ENCODE results near the gene PTGFRN. TPM values are rescaled to one million over a fixed set of nuclear protein-coding genes. Genes with fewer than 3 reads are reported as not detected.

PTGFRN gene
- total and polyA plus RNA-seq, 2 of the 13 experiments (the other 11 are each of a cell fraction or from before 2014, with no cell fraction given): 3.3 to 11.3 TPM

DNA sequence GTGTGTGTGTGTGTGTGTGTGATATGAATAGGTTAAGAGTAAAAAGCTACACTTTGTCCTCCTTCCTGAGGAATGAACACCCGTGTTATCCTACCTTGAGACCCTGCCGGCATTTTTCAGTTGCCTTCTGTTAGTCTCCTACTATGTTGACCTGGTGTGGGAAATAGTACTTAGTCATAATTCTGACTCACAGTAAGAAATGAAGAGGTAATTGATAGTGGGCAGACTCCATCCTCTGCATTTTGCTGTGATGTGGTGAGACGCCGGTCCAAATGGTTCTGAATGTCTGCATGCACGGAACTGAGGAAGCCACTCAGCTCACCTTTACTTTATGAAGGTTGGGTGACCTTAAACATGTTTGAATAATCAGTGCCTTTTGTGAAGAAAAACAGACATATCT lies 104.5 kb downstream of the PTGFRN start:
- POLR2A ChIA-PET: no interaction called here
- in situ Hi-C loops (cut with HindIII; ENCODE audit: extremely low pct_ligation_motif_present, low pct_unique_long_range_greater_than_20kb): no loop called here
- TF ChIP-seq ZNF816 (CRISPR knock-in tag; IDR thresholded peaks at IDR 0.05; ENCODE audit: borderline replicate concordance): no peak
- TF ChIP-seq, protein P1, sequence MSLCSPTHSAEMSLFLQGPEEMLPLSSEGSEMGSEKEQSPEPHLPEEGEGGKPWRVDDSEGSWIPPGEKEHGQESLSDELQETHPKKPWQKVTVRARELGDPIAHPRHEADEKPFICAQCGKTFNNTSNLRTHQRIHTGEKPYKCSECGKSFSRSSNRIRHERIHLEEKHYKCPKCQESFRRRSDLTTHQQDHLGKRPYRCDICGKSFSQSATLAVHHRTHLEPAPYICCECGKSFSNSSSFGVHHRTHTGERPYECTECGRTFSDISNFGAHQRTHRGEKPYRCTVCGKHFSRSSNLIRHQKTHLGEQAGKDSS (CRISPR knock-in tag; IDR thresholded peaks at IDR 0.05; ENCODE audit: borderline replicate concordance, low read depth): no peak
- TF ChIP-seq ZFP1 (CRISPR knock-in tag; IDR thresholded peaks at IDR 0.05): no peak
- TF ChIP-seq IRF2 (CRISPR knock-in tag; IDR thresholded peaks at IDR 0.05): no peak
- no peak for TF ChIP-seq ZNF713 (CRISPR knock-in tag; IDR thresholded peaks at IDR 0.05)
- no peak for TF ChIP-seq ZNF552 (CRISPR knock-in tag; IDR thresholded peaks at IDR 0.05; ENCODE audit: borderline replicate concordance)
- no peak for TF ChIP-seq PRMT3 (CRISPR knock-in tag; IDR thresholded peaks at IDR 0.05; ENCODE audit: borderline replicate concordance, low read depth)
- no peak for TF ChIP-seq ZNF143 (CRISPR knock-in tag; IDR thresholded peaks at IDR 0.05)
- no peak for TF ChIP-seq HNRNPH1 (optimal IDR thresholded peaks at IDR 0.05; ENCODE audit: low read depth, low read length)
- TF ChIP-seq, protein P2, sequence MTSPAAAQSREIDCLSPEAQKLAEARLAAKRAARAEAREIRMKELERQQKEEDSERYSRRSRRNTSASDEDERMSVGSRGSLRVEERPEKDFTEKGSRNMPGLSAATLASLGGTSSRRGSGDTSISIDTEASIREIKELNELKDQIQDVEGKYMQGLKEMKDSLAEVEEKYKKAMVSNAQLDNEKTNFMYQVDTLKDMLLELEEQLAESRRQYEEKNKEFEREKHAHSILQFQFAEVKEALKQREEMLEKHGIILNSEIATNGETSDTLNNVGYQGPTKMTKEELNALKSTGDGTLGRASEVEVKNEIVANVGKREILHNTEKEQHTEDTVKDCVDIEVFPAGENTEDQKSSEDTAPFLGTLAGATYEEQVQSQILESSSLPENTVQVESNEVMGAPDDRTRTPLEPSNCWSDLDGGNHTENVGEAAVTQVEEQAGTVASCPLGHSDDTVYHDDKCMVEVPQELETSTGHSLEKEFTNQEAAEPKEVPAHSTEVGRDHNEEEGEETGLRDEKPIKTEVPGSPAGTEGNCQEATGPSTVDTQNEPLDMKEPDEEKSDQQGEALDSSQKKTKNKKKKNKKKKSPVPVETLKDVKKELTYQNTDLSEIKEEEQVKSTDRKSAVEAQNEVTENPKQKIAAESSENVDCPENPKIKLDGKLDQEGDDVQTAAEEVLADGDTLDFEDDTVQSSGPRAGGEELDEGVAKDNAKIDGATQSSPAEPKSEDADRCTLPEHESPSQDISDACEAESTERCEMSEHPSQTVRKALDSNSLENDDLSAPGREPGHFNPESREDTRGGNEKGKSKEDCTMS (CRISPR knock-in tag; conservative IDR thresholded peaks at IDR 0.05): no peak
- TF ChIP-seq, protein P3, sequence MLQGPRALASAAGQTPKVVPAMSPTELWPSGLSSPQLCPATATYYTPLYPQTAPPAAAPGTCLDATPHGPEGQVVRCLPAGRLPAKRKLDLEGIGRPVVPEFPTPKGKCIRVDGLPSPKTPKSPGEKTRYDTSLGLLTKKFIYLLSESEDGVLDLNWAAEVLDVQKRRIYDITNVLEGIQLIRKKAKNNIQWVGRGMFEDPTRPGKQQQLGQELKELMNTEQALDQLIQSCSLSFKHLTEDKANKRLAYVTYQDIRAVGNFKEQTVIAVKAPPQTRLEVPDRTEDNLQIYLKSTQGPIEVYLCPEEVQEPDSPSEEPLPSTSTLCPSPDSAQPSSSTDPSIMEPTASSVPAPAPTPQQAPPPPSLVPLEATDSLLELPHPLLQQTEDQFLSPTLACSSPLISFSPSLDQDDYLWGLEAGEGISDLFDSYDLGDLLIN (CRISPR knock-in tag; IDR thresholded peaks at IDR 0.05; ENCODE audit: borderline replicate concordance): no peak
- TF ChIP-seq, protein P4, sequence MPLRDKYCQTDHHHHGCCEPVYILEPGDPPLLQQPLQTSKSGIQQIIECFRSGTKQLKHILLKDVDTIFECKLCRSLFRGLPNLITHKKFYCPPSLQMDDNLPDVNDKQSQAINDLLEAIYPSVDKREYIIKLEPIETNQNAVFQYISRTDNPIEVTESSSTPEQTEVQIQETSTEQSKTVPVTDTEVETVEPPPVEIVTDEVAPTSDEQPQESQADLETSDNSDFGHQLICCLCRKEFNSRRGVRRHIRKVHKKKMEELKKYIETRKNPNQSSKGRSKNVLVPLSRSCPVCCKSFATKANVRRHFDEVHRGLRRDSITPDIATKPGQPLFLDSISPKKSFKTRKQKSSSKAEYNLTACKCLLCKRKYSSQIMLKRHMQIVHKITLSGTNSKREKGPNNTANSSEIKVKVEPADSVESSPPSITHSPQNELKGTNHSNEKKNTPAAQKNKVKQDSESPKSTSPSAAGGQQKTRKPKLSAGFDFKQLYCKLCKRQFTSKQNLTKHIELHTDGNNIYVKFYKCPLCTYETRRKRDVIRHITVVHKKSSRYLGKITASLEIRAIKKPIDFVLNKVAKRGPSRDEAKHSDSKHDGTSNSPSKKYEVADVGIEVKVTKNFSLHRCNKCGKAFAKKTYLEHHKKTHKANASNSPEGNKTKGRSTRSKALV (CRISPR knock-in tag; IDR thresholded peaks at IDR 0.05): no peak
- TF ChIP-seq, protein P5, sequence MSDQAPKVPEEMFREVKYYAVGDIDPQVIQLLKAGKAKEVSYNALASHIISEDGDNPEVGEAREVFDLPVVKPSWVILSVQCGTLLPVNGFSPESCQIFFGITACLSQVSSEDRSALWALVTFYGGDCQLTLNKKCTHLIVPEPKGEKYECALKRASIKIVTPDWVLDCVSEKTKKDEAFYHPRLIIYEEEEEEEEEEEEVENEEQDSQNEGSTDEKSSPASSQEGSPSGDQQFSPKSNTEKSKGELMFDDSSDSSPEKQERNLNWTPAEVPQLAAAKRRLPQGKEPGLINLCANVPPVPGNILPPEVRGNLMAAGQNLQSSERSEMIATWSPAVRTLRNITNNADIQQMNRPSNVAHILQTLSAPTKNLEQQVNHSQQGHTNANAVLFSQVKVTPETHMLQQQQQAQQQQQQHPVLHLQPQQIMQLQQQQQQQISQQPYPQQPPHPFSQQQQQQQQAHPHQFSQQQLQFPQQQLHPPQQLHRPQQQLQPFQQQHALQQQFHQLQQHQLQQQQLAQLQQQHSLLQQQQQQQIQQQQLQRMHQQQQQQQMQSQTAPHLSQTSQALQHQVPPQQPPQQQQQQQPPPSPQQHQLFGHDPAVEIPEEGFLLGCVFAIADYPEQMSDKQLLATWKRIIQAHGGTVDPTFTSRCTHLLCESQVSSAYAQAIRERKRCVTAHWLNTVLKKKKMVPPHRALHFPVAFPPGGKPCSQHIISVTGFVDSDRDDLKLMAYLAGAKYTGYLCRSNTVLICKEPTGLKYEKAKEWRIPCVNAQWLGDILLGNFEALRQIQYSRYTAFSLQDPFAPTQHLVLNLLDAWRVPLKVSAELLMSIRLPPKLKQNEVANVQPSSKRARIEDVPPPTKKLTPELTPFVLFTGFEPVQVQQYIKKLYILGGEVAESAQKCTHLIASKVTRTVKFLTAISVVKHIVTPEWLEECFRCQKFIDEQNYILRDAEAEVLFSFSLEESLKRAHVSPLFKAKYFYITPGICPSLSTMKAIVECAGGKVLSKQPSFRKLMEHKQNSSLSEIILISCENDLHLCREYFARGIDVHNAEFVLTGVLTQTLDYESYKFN (CRISPR knock-in tag; conservative IDR thresholded peaks at IDR 0.05): no peak
- TF ChIP-seq TBX3 (IDR thresholded peaks at IDR 0.05; ENCODE audit: borderline replicate concordance): no peak

More for the DNA sequence above, 104.5 kb downstream of the PTGFRN start:
- Histone ChIP-seq H3K79me2 (ENCODE audit: insufficient read depth, low read length) (no peaks in the 10 kb centered on the region), H3K27ac (ENCODE audit: extremely low read length, insufficient read depth, low read length) (no peak overlapping the region), H3K36me3 (replicated peaks in 1 of 2; ENCODE audit: control insufficient read depth in 1 of 2, insufficient read depth in 2 of 2, low read length in 2 of 2) (no peaks in the 10 kb centered on the region), H3K27me3 (ENCODE audit: control insufficient read depth in 1 of 2, insufficient read depth in 2 of 2, low read length in 2 of 2) (no peaks in the 10 kb centered on the region; a peak in 1 of 5 replicates), H2AFZ (ENCODE audit: low read length) (no peak overlapping the region), H3K4me2 (ENCODE audit: low read depth, low read length) (no peak overlapping the region), H4K20me1 (ENCODE audit: insufficient read depth, low read length) (no peaks in the 10 kb centered on the region), H3K9ac (ENCODE audit: insufficient read depth, low read depth, low read length) (no peak overlapping the region), H3K9me3 (ENCODE audit: low read length) (no peaks in the 10 kb centered on the region), H3K4me1 (ENCODE audit: insufficient read depth, low read length) (no peaks in the 10 kb centered on the region), H3K4me3 (replicated peaks in 1 of 3; ENCODE audit: insufficient read depth in 1 of 3, low read depth in 2 of 3, low read length in 3 of 3) (no peak overlapping the region)
- intact Hi-C loops (cut with micrococcal nuclease; ENCODE audit: unreplicated experiment): no loop called here
- CTCF ChIA-PET (ENCODE audit: low intra/inter-chr PET ratio, low total read pairs): no interaction called here
- DNase-seq (ENCODE audit: low spot score): no peak
- FAIRE-seq: no peak
- 58% methylated on average over 5 of the region's 5 CpGs for WGBS (ENCODE audit: low lambda C conversion rate)
- BruUV-seq (replicated peaks): no TSS peak
- ATAC-seq: no peak

All from HepG2 (cell line).